ENCODE data around the gene CEP131.

Gene CEP131

GRCh38 chr17:81260171-81260570 is 37.4 kb upstream of the CEP131 start:
- no peak for TF ChIP-seq TAF1 (IDR thresholded peaks at IDR 0.05; ENCODE audit: borderline replicate concordance, insufficient read depth, low read length)

- TF ChIP-seq SIN3A (IDR thresholded peaks at IDR 0.05; ENCODE audit: borderline replicate concordance, insufficient read depth, low read length) (no peak), REST (IDR thresholded peaks at IDR 0.05; ENCODE audit: insufficient read depth in 1 of 2, low read depth in 2 of 2, low read length in 2 of 2) (no peak), TAF1 (IDR thresholded peaks at IDR 0.05; ENCODE audit: borderline replicate concordance, insufficient read depth, low read length) (no peak), POLR2AphosphoS5 (IDR thresholded peaks at IDR 0.05; ENCODE audit: low read depth, low read length) (no peak), FOXP2 (optimal IDR thresholded peaks at IDR 0.05; ENCODE audit: borderline replicate concordance, extremely low read depth, extremely low read length, insufficient read depth) (no peak)
Observed at GRCh38 chr17:81259058-81259605, 36.4 kb upstream of the CEP131 start.

- TF ChIP-seq FOXP2 (optimal IDR thresholded peaks at IDR 0.05; ENCODE audit: borderline replicate concordance, extremely low read depth, extremely low read length, insufficient read depth): no peak
- TF ChIP-seq TAF1 (IDR thresholded peaks at IDR 0.05; ENCODE audit: borderline replicate concordance, insufficient read depth, low read length): no peak
- no peak for TF ChIP-seq REST (IDR thresholded peaks at IDR 0.05; ENCODE audit: insufficient read depth in 1 of 2, low read depth in 2 of 2, low read length in 2 of 2)
- TF ChIP-seq POLR2AphosphoS5 (IDR thresholded peaks at IDR 0.05; ENCODE audit: low read depth, low read length): no peak
- TF ChIP-seq SIN3A (IDR thresholded peaks at IDR 0.05; ENCODE audit: borderline replicate concordance, insufficient read depth, low read length): no peak
Observed at GRCh38 chr17:81258292-81258691, 35.5 kb upstream of the CEP131 start.

- TF ChIP-seq SIN3A (IDR thresholded peaks at IDR 0.05; ENCODE audit: borderline replicate concordance, insufficient read depth, low read length) (no peak), REST (IDR thresholded peaks at IDR 0.05; ENCODE audit: insufficient read depth in 1 of 2, low read depth in 2 of 2, low read length in 2 of 2) (no peak), TAF1 (IDR thresholded peaks at IDR 0.05; ENCODE audit: borderline replicate concordance, insufficient read depth, low read length) (no peak), POLR2AphosphoS5 (IDR thresholded peaks at IDR 0.05; ENCODE audit: low read depth, low read length) (no peak), FOXP2 (optimal IDR thresholded peaks at IDR 0.05; ENCODE audit: borderline replicate concordance, extremely low read depth, extremely low read length, insufficient read depth) (no peak)
Observed at GRCh38 chr17:81257533-81257932, 34.8 kb upstream of the CEP131 start.

GRCh38 chr17:81256616-81257015 is 33.9 kb upstream of the CEP131 start:
- no peak for TF ChIP-seq FOXP2 (optimal IDR thresholded peaks at IDR 0.05; ENCODE audit: borderline replicate concordance, extremely low read depth, extremely low read length, insufficient read depth)
- TF ChIP-seq SIN3A (IDR thresholded peaks at IDR 0.05; ENCODE audit: borderline replicate concordance, insufficient read depth, low read length): no peak
- TF ChIP-seq POLR2AphosphoS5 (IDR thresholded peaks at IDR 0.05; ENCODE audit: low read depth, low read length): no peak
- no peak for TF ChIP-seq REST (IDR thresholded peaks at IDR 0.05; ENCODE audit: insufficient read depth in 1 of 2, low read depth in 2 of 2, low read length in 2 of 2)
- TF ChIP-seq TAF1 (IDR thresholded peaks at IDR 0.05; ENCODE audit: borderline replicate concordance, insufficient read depth, low read length): no peak

All from PFSK-1 (cell line).